Fibroblast of skin of abdomen (primary cell): ENCODE measurements around the gene CCM2.
"Not testable (repeated sequence)": the region's sequence is repeated elsewhere in the genome, so short reads cannot be mapped to it uniquely, and the experiment has no call there.

ENCODE experiments used
- DNase-seq: peaks from one replicate; pipeline ENCODE4 v3.0.0-alpha.2; 2013

CCM2 gene

GRCh38 chr7:45103958-45104843 is 104.2 kb downstream of the CCM2 start:
- no peak for DNase-seq

GRCh38 chr7:45104844-45105587 is 105.0 kb downstream of the CCM2 start:
- DNase-seq, result no peak

GRCh38 chr7:45105588-45106188 is 105.7 kb downstream of the CCM2 start:
- no peak for DNase-seq

GRCh38 chr7:45106820-45107219 is 106.8 kb downstream of the CCM2 start:
- no peak for DNase-seq

- no peak for DNase-seq
Measured at GRCh38 chr7:45107356-45107755, 107.4 kb downstream of the CCM2 start.

- DNase-seq, result no peak
Measured at GRCh38 chr7:45108863-45109262, 108.9 kb downstream of the CCM2 start.

- peak; percentile 92 for DNase-seq
Measured at GRCh38 chr7:45111298-45112223, 111.6 kb downstream of the CCM2 start, which contains the start of gene TBRG4. TBRG4 (minus strand) TSS chr7:45111697; CDS start chr7:45109237, 2,460 bp downstream.

- DNase-seq, result peak; percentile 24
Measured at GRCh38 chr7:45112648-45113047, 112.6 kb downstream of the CCM2 start.

- DNase-seq, result not testable (repeated sequence)
Measured at GRCh38 chr7:45114257-45114656, 114.3 kb downstream of the CCM2 start.

- no peak for DNase-seq
Measured at GRCh38 chr7:45114926-45115325, 114.9 kb downstream of the CCM2 start.

GRCh38 chr7:45116048-45116447 is 116.0 kb downstream of the CCM2 start:
- no peak for DNase-seq

- no peak for DNase-seq
Measured at GRCh38 chr7:45117582-45117981, 117.6 kb downstream of the CCM2 start.

- DNase-seq, result no peak
Measured at GRCh38 chr7:45118292-45118691, 118.3 kb downstream of the CCM2 start.

GRCh38 chr7:45118889-45119331 is 118.9 kb downstream of the CCM2 start:
- DNase-seq, result no peak

- no peak for DNase-seq
Measured at GRCh38 chr7:45119550-45119949, 119.5 kb downstream of the CCM2 start.

GRCh38 chr7:45122975-45123860 is 123.2 kb downstream of the CCM2 start:
- no peak for DNase-seq

GRCh38 chr7:45123913-45124710 is 124.1 kb downstream of the CCM2 start:
- DNase-seq, result no peak

- no peak for DNase-seq
Measured at GRCh38 chr7:45125193-45125904, 125.3 kb downstream of the CCM2 start.
